Endometrium (tissue), 2 donors: Measurements from ENCODE around the gene PALLD.
A peak's percentile ranks its signal among the peaks of the same experiment; 100 is the strongest.

Experiments used
- FAIRE-seq: peaks from 2 replicates; lab custom pipeline; 2012; peaks lifted over from hg19 to GRCh38; lab: Jason Lieb, UNC
- donor health status: control.
- donor health status: control.

PALLD gene

DNA sequence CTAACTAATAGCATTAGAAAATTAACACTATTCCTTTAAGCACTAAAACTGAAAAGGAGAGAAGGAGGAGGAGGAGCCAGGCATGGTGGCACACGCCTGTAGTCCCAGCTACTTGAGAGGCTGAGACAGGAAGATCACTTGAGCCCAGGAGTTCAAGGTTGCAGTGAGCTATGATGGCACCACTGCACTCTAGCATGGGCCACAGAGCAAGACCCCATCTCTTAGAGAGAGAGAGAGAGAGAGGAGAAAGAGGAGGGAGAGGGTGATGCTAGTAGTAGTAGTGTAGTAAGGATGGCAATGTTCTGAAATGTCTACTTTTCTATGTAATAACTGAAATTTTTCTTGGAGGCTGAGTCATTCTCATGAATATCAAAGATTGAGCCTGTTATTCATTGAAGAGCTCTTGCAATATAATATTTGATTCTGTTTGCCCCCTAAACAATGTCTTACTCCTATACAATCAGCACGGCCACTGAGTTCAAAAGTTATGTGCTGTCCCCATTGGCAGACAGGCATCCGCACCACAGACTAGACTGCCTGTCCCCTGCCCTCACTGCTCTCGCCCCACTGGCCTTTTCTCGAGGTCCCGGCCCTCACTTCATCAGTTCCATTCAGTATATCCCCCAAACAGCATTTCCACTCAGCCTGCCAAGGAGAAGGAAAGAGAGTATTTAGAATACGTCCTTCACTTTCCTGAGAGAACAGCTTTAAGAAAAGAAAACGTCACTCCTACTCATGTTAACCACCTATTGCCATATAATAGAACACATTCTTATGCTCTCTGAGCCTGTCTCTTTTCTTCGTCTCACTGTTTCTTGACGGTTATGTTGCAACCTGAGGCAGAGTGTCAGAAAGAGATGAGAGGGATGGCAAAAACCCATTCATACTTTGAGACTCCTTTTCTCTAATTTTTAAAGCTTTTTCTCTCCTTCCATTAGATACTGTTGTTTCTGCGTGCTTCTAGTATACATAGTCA is 238.1 kb downstream of the PALLD start:
- no peak for FAIRE-seq

DNA sequence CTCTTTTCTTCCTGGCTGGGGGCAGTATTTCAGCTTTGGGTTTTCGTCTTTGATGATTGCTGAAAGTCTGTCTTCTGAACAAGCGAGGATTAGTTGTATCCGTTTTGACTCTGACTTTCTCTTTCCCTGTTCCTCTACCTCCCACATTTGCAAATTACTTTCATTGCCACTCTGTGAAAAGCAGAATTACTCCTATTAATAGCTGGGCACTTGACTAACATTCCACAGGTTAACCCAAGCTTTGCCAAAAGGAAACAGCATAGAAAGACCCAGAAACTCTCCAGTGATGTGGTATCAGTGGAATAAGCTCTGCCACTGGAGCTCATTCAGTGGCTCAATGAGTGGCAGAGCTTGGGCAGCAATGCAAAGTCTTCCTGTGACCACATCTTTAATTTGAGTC is 238.9 kb downstream of the PALLD start:
- no peak for FAIRE-seq

DNA sequence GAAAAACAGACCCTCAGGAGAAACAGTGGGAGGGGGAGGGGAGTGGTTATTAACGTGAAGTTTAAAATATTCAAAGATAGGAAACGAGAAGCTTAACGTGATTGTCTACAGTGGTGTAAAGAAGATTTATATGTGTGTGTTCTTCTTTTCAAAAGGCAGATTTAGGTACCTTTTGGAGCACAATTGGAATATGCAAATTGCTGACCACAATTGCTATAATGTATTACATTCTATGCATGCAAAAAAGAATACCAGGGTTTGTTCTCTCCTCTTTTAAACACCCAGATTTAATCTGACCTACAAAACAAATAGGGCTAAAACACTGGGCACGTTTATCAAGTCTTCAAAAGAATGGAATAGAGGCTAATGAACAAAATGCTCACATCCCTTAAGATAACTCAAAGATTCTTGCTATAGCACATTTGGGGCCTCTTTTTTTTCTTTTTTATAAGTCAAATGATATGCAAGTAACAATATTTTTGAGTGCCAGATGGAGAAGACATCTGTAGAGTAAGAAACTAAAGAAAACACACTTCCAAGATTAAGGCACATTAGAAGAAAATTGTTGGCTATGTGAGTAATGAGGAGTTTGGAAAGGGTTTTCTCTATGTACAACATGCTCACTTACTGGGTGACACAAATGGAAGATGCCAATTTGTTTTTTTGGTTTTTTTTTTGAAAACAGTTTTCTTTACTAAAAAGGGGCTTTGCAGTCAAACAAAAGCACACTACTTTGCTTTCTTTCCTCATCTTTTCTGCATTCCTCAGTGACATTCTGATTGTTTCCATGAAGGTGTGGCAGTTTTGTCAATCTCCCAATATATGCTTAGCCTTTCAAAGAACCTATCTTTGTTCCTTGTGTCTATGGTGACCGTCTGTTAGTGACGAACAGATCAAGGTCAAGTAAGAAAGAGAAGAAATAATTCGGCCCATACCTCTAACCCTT is 240.3 kb downstream of the PALLD start:
- no peak for FAIRE-seq

DNA sequence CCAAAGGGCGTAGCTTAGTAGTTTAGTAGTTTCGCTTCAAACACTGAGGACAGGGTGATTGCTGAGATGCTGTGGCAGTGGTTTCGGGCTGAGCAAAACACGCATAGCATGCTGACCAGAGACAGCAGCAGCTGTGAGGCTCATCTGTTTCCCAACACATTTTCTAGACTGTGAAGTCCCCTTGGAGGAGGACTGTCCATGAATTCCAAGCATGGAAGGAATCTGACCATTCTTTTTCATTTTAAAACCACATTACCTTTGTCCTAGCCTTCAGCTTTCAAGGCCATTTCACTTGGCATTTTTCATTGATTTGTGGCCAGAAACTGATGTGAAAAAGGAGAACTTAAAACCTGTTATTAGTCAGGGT is 240.9 kb downstream of the PALLD start:
- no peak for FAIRE-seq

DNA sequence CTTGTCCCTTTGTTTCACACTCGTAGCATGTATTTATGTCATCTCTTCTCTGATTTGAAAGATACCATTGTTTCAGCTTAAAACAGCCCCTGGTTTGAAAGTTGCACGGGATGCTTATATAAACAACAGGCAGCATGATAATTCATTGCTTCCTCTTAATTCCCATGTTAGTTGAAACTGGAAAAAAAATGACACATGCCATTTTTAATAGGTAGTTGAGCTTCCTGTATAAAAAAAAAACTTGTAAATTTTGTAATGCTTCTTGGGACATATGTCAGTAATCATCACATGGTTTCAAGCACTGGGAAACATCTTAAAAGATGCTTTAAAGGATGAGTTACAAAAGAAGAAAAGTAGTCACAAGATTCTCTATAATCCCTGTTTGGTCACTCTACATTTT is 243.0 kb downstream of the PALLD start:
- FAIRE-seq = no peak

DNA sequence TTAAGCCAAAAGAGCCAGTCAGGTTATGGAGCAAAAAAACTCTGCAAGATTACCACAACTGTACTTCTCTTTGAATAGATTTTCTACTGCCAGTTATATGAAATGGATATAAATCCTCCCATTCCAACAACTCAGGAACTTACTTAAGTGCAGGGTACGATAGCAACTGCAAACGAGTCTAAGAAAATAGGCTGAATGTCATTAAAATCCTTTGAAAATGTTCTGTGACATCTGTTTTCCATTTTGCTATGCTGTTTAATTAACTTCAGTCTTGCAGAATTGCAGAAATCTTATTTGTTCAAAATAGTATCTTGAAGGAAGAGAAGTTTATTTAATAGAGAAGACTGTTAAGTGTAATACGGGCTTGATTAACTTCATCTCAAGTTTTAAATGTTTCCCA is 243.8 kb downstream of the PALLD start:
- peak; percentile 95 for FAIRE-seq

DNA sequence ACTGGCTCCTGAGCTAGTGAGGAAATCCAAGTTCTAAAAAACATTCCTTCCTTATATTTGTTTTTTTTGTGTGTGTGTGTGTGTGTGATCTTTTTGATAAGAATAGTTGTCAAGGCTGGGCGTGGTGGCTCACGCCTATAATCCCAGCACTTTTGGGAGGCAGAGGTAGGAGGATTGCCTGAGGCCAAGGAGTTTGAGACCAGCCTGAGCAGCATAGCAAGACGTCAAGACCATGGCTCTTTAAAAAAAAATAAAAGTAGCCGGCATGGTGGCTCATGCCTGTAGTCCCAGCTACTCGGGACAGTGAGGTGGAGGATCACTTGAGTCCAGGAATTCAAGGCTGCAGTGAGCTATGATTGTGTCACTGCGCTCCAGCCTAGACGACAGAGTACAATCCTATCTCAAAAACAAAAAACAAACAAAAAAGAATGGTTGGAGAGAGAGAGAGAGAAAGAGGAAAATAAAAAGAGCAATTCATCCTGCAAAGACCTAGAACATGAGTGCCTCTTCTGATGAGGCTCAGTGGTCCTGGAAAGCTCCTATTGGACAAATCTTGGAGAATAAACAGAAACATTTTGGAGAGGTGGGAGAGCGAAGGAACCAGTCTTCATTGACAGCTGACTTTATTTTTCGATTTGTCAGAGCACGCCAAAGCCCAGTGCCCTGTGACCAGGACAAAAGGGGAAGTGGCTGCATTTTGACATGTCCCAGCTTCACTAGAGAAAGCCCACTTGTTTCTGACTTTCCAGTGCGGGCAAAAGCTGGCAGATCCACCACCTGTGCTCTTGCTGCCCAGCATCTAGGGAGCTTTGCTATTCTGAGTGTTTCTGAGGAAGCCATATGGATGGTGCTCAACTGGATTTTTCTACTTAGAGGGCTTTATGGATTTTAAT is 244.7 kb downstream of the PALLD start:
- no peak for FAIRE-seq

DNA sequence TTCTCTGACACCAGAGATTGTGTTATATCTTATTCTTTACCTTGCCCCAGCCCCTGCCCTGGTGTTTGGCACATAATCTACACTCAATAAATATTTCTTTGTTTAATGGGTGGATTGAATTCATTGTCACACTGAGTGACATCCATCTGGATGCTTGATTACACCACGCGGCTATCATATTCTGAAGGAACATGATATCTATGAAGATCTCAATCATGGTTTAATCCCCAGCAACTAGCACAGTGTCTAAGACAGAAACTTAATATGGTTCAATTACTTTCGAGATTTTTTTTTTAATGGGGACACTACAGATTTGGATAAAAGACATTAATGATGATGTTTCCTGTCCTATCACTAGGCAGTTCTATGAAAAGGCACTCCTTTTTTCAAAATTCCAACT is 246.3 kb downstream of the PALLD start:
- no peak for FAIRE-seq

DNA sequence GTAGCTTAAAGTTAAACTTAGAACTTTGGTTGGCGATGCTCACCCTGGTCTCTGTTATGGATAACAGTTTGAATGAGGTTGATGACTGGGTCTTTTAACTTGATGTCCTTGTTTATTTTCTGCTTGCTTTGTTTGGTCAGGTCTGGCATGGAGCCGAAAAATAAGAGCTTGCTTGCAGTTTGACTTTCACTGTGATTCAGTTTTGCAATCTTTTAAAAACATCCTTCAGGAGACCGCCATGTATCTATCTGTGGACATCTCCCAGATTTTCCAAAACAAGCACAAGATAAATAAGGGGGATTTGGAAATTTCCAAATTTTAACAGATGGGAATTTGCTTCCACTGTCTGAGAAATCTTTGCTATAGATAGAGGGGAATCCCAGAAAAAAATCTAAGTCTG is 246.7 kb downstream of the PALLD start:
- peak; percentile 96 for FAIRE-seq

DNA sequence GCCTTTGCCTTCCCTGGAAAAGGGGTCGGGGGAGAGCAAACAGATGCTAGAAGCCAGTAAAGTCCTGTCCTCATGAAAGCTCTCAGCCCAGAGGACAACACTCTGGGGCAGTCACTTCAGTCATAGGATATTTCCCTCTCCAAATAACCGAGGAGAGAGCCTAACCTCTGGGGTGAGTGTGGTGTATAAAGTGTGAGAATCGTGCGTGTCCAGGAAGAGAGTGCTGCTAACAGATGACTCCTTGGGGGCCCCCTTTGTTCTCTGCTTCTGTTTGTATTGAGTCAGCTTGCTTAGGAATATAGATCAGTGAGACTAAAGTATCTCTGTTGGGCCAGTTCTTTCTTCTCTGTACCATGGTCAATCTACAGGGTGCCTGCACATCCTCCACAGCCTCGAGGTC is 247.2 kb downstream of the PALLD start:
- FAIRE-seq = no peak

DNA sequence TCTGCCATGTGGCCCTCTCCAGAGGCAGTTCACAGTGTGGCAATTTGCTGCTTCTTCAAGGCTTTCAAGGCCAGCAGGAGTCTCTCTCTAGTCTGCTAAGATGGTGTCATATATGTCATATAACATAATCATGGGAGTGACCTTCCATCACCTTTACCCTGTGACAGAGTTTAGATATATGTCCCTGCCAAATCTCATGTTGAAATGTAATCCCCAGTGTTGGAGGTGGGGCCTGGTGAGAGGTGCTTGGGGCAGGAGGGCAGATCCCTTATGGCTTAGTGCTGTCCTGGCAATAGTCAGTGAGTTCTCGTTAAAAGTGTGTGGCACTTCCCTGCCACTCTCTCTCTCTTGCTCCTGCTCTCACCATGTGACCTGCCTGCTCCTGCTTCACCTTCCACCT is 252.0 kb downstream of the PALLD start:
- FAIRE-seq = no peak

DNA sequence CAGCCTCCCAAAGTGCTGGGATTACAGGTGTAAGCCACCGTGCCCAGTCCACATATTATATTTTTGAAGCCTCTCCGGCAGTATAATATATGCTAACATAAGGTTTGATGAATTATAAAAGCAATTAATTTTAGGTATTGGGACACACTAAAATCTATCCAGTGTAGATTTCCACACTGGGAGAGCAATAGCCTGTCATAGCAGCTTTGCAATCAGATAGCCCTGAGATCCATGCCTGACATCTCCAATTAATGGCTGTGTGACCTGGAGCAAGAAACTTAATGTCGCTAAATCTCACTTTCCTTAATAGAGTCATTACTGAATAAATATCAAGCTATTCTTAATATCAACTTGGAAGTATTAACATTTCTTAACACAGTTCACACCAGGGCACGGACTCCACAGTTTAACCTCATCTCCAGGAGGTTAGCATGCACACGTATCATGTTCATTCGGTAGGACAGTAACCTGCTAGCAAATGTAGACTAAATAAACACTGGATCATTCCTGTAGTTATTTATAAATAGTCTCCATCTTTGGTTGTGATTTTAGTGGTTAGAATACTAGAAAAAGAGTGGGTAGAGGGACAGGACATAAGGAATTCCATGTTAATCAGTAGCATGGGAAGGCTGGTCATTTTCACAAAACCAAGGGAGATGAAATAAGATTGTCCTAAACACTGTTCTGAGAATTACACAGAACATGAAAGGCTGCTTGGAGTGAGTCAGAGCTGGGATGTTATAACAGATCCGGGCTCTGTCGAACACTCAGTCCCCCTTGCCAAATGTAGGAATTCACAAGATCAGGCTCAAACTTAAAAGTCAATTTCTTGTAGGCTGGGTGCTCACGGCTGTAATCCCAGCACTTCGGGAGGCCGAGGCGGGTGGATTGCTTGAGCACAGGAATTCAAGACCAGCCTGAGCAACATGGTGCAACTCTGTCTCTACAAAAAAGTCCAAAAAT is 254.7 kb downstream of the PALLD start:
- FAIRE-seq = no peak

DNA sequence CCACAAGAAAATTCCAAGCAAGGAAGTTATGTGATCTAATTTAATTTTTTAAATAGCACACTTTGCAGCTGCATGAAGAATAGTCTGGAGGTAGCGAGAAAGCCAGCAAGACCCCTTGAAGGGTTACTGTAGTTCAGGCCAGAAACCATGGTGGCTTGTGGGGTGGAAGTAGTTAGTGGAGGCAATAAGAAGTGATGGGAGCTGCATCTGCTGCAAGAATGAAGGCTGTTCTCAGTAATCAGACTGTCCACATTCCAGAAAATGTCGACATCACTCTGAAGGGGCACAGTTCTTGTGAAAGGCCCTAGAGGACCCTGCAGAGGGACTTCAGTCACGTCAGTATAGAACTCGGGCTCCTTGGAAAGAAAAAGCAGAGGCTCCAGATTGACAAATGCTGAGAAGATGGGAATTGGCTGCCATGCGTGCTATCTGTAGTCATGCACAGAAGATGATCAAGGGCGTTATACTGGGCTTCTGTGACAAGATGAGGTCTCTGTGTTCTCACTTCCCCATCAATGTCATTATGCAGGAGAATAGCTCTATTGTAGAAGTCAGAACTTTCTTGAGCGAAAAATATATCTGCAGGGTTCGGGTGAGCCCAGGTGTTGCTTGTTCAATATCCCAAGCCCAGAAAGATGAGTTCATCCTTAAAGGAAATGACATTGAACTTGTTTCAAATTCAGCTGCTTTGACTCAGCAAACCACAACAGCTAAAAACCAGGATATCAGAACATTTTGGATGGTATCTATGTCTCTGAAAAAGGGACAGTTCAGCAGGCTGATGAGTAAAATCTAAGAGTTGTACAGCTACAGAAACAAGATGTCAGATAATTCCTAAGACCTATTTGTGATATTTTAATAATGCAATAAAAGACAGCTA is 259.0 kb downstream of the PALLD start:
- FAIRE-seq = no peak

DNA sequence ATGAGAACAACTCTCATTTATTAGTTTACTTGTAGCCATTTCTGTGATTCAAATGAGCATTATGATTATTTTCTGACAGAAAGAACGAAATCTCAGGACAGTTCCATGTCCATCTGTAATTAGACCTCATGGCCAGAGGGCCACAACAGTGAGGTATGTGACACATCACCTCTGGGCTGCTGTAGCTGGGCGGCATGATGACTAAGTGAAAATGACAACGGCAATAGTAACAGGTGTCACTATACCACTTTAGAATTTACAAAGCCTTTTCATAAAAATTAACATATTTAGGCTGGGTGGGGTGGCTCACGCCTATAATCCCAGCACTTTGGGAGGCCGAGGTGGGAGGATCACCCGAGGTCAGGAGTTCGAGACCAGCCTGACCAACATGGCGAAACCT is 260.6 kb downstream of the PALLD start:
- FAIRE-seq = no peak

DNA sequence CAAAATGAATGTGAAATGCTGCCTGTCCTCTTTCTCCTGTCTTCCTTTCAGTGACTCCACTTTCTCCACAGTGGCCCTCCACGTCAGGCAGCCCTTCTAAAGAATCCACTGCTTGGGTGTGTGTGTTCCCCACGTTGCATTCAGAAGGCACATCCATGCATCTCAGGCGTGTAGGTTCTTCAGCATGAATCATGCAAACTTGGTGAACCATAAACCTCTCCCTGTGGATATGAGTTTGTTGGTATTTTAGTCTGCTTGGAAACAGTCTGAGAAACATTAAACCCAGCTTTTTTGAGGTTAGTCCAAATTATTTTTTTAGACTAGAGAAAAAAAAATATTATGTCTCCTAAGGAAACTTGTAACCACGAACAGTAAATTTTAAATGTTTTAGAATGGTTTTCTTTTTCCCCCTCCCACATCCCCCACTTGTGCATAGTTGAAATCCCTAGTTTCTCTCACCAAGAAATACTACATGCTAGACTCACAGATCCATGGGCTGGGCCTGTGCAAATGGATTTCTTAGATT is 261.6 kb downstream of the PALLD start:
- FAIRE-seq = peak; percentile 90

DNA sequence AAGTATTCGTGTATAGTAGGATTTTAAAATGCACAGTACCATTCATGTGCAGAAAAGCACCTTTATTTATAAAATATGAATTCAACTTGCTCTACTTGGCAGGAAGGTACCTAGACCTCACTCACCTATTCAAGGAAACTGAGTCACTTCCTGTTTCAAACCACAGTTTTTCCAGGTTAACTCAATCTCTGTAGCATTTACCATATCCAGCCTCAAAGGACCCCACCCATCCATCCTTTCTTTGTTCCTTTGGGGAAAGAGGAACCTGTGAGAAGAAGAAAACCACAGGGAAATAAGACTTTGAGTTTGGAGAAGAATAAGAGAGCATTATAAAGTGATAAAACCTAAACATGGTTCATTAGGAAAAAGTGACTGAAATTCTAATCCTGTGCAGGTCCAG is 262.5 kb downstream of the PALLD start:
- FAIRE-seq = no peak

DNA sequence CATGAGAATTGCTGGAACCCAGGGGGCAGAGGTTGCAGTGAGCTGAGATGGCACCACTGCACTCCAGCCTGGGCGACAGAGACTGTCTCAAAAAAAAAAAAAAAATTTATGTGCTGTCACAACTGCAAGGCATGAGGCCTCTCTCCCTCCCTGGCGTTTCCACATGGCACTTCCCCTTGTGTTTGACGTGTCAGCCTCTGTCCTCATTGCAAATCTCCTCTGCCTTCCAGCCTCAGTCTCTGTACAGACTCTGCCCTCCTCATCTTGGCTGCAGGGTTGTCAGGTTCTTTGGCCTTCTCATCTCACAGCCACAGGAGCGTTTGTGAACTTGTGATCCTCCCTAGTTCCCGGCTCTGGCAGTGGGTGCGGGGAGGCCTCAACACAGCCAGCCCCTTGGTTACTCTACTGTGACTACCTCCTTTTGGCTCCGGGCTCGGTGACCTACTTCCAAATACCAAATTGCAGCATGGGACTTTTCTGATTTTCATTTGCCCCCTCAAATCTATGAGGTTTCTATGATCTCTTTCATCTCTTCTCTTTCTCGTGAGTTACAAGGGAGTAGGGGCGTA is 263.2 kb downstream of the PALLD start:
- FAIRE-seq = no peak

DNA sequence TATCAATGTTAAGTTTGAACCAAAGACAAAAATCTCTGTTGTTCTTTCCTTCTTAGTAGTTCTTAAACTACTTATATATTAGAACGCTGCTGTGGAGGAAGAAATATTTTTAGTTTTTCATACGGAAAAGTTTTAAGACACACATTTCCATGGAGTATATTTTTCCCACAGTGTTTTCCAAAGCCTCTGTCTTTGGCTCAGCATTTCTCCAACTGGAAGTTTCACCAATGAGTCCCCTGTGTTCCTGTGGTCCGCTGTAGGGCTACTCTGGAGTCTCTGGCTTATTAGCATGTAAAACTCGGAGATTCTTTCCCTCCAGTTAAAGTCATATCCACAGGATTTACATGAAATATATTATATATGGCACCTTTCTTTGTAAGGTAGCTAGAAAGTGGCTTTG is 264.2 kb downstream of the PALLD start:
- no peak for FAIRE-seq

DNA sequence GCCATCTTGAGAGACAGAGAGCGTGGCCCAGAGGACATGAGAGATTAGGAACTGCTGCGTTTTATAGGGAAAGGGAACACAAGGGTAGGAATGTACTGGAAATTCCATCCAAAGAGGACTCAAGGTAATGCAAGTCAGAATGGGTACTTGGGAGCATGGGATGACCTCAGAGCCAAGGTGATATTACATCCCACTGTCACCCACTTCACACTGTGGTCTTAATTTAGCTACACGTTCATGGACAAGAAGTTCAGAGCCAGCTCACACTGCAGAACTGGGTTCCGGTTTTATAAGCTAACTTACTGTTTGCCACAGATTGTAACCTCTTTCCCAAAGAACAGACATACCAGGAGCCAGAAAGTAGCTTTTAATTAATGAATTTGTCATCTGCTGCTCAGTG is 268.5 kb downstream of the PALLD start:
- no peak for FAIRE-seq
